BLaER1 (cell line): ENCODE results near the gene PRF1.
A peak's percentile ranks its signal among the peaks of the same experiment; 100 is the strongest.
"Not testable (repeated sequence)": the region's sequence is repeated elsewhere in the genome, so short reads cannot be mapped to it uniquely, and the experiment has no call there.

ENCODE experiments used
- H3K27ac ChIP-seq: shearing (Covaris generic); formaldehyde crosslinking; 2 replicates; pipeline ENCODE4 v1.8.1; 2022
- H3K27me3 ChIP-seq: shearing (Covaris generic); formaldehyde crosslinking; 2 replicates; pipeline ENCODE4 v1.8.1; 2022
- H3K36me3 ChIP-seq: shearing (Covaris generic); formaldehyde crosslinking; 2 replicates; pipeline ENCODE4 v1.8.1; 2022
- H3K4me1 ChIP-seq: shearing (Covaris generic); formaldehyde crosslinking; 2 replicates; pipeline ENCODE4 v1.8.1; 2022
- H3K4me2 ChIP-seq: shearing (Covaris generic); formaldehyde crosslinking; 2 replicates; pipeline ENCODE4 v1.8.1; 2022
- H3K4me3 ChIP-seq: shearing (Covaris generic); formaldehyde crosslinking; 2 replicates; pipeline ENCODE4 v1.8.1; 2022
- H3K9ac ChIP-seq: shearing (Covaris generic); formaldehyde crosslinking; 2 replicates; pipeline ENCODE4 v1.8.1; 2022
- H3K9me3 ChIP-seq: shearing (Covaris generic); formaldehyde crosslinking; 2 replicates; pipeline ENCODE4 v1.8.1; 2022
- H4K20me1 ChIP-seq: shearing (Covaris generic); formaldehyde crosslinking; 2 replicates; pipeline ENCODE4 v1.8.1; 2022
- Cebpa-rat ChIP-seq: shearing (Covaris generic); IDR thresholded peaks from 2 replicates; pipeline ENCODE4 v1.8.1; 2022

PRF1 gene

GRCh38 chr10:70587045-70587658, 15.4 kb downstream of the PRF1 start:
- no peaks in the 10 kb centered on the region for H3K36me3 ChIP-seq
- H3K9me3 ChIP-seq: no peaks in the 10 kb centered on the region
- TF ChIP-seq Cebpa-rat: no peak
- H3K9ac ChIP-seq: no peak overlapping the region
- H3K27ac ChIP-seq: no peak overlapping the region
- no peaks in the 10 kb centered on the region for H3K27me3 ChIP-seq
- no peak overlapping the region for H3K4me3 ChIP-seq
- peaks cover 45% of the 10 kb centered on the region for H3K4me1 ChIP-seq
- no peak overlapping the region for H3K4me2 ChIP-seq
- H4K20me1 ChIP-seq: no peaks in the 10 kb centered on the region

- Histone ChIP-seq H3K36me3 (no peaks in the 10 kb centered on the region), H3K9me3 (no peaks in the 10 kb centered on the region), H3K4me2 (no peak overlapping the region), H3K9ac (no peak overlapping the region), H3K27ac (no peak overlapping the region), H3K27me3 (no peaks in the 10 kb centered on the region), H3K4me3 (no peak overlapping the region), H4K20me1 (no peaks in the 10 kb centered on the region), H3K4me1 (peaks cover 43% of the 10 kb centered on the region)
- no peak for TF ChIP-seq Cebpa-rat
These were observed 16.1 kb downstream of the PRF1 start for GRCh38 chr10:70586348-70586930.

DNA sequence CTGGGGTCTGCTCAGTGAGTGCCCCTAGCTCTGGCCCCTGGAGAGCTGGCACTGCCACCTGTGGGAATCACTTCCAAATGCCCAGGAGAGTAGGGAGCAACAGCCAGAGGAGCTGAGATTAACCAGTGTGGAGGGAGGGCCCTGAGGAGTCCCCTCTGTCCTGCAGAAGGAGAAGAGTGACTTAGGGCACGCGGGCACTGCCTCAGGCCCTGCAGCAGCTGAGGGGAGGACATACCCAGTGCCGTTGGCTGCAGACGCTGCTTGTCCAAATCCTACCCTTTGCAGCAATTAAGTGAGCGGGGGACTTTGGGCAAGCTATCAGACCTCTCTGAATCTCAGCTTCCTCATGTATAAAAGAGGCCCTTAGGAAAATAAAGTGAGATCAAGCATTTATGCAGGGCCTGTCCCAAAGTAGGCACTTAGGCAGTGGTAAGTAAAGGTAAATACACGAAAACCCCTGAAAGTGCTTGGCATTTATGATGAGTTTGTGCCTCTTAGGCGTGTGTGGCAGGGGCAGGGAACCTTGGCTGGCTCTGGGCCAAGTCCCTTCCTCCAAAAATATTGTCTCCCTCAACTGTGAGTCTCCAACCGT, 16.9 kb downstream of the PRF1 start:
- Histone ChIP-seq H3K27me3 (no peaks in the 10 kb centered on the region), H3K9ac (no peak overlapping the region), H3K4me3 (no peak overlapping the region), H3K4me2 (peak overlapping the region; percentile 61), H3K36me3 (no peaks in the 10 kb centered on the region), H3K27ac (no peak overlapping the region), H3K9me3 (no peaks in the 10 kb centered on the region), H3K4me1 (peaks cover 35% of the 10 kb centered on the region), H4K20me1 (no peaks in the 10 kb centered on the region)
- no peak for TF ChIP-seq Cebpa-rat

GRCh38 chr10:70584909-70585544, 17.5 kb downstream of the PRF1 start:
- Histone ChIP-seq H4K20me1 (no peaks in the 10 kb centered on the region), H3K36me3 (no peaks in the 10 kb centered on the region), H3K4me3 (no peak overlapping the region), H3K9me3 (no peaks in the 10 kb centered on the region), H3K27ac (no peak overlapping the region), H3K27me3 (no peaks in the 10 kb centered on the region), H3K4me1 (peaks cover 35% of the 10 kb centered on the region), H3K4me2 (peak overlapping the region; percentile 61), H3K9ac (no peak overlapping the region)
- no peak for TF ChIP-seq Cebpa-rat

DNA sequence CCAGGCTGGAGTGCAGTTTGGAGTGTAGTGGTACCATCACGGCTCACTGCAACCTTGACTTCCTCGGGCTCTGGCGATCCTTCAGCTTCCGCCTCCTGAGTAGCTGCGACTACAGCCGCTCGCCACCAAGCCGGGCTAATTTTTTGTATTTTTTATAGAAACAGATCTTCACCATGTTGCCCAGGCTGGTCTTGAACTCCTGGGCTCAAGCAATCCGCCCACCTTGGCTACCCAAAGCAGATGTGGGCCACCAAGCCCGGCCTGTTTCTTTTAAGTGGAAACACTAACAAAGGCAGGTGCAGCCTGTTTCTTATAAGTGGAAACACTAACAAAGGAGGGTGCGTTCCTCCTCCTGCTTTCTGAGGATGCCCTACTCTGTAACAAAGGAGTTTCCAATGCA, 18.2 kb downstream of the PRF1 start:
- H3K9ac ChIP-seq: no peak overlapping the region
- peak overlapping the region; percentile 61 for H3K4me2 ChIP-seq
- H3K27me3 ChIP-seq: no peaks in the 10 kb centered on the region
- no peaks in the 10 kb centered on the region for H3K36me3 ChIP-seq
- no peaks in the 10 kb centered on the region for H3K9me3 ChIP-seq
- peaks cover 39% of the 10 kb centered on the region for H3K4me1 ChIP-seq
- no peaks in the 10 kb centered on the region for H4K20me1 ChIP-seq
- H3K4me3 ChIP-seq: no peak overlapping the region
- no peak overlapping the region for H3K27ac ChIP-seq
- TF ChIP-seq Cebpa-rat: no peak

GRCh38 chr10:70583669-70584037, 18.9 kb downstream of the PRF1 start:
- TF ChIP-seq Cebpa-rat: no peak
- Histone ChIP-seq H3K4me1 (peaks cover 36% of the 10 kb centered on the region), H3K9ac (no peak overlapping the region), H4K20me1 (no peaks in the 10 kb centered on the region), H3K27ac (no peak overlapping the region), H3K4me3 (no peak overlapping the region), H3K27me3 (no peaks in the 10 kb centered on the region), H3K4me2 (no peak overlapping the region), H3K9me3 (no peaks in the 10 kb centered on the region), H3K36me3 (no peaks in the 10 kb centered on the region)

- H3K4me1 ChIP-seq: peaks cover 36% of the 10 kb centered on the region
- H3K27ac ChIP-seq: no peak overlapping the region
These were observed 19.5 kb downstream of the PRF1 start for GRCh38 chr10:70582793-70583668.

GRCh38 chr10:70581176-70581575, 21.4 kb downstream of the PRF1 start:
- H4K20me1 ChIP-seq, H3K27me3 ChIP-seq, H3K4me2 ChIP-seq, H3K9ac ChIP-seq, H3K9me3 ChIP-seq, H3K27ac ChIP-seq, H3K36me3 ChIP-seq, H3K4me3 ChIP-seq: not testable (repeated sequence)
- H3K4me1 ChIP-seq: peaks cover 49% of the 10 kb centered on the region

More at GRCh38 chr10:70582793-70583668, 19.5 kb downstream of the PRF1 start:
- H3K9ac ChIP-seq: no peak overlapping the region
- H3K9me3 ChIP-seq: no peaks in the 10 kb centered on the region
- no peak for TF ChIP-seq Cebpa-rat
- no peaks in the 10 kb centered on the region for H3K27me3 ChIP-seq
- no peaks in the 10 kb centered on the region for H4K20me1 ChIP-seq
- H3K4me3 ChIP-seq: no peak overlapping the region
- H3K36me3 ChIP-seq: no peaks in the 10 kb centered on the region
- no peak overlapping the region for H3K4me2 ChIP-seq

DNA sequence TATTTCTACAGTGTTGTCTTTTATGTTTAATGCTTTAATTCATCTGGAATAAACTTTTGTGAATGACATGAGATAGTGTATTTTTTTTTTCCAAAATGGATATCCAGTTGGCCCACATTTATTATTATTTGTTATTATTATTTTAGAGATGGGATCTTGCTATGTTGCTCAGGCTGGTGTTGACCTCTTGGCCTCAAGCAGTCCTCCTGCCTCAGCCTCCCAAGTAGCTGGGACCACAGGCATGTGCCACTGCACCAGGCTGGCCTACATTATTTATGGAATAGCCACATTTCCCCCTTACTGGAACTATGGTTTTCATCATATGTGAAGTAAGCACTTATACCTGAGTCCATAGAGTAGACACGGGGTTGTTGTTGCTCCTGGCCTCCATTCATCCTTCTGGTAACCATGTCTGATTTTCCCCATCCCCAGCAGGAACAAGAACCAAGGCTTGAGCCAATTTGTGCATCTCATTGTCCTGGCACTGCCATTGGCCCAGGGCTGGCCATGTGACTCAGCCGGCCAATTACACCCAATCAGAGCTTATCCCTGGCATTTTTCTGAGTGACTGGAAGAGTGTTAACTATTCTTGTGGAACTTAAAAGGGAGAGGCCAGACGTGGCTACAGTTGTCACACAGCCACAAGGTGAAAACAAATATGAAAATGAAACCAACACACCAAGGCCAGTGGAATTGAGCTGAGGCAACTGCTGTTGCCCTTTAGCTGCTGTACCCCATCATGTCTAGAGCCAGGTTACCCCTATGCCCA, 23.1 kb downstream of the PRF1 start:
- Histone ChIP-seq H4K20me1 (no peaks in the 10 kb centered on the region), H3K27ac (no peak overlapping the region), H3K27me3 (no peaks in the 10 kb centered on the region), H3K4me2 (0 out of 2 replicates have a peak overlapping the region, but pooled peaks have one; percentile 6), H3K9ac (no peak overlapping the region), H3K9me3 (no peaks in the 10 kb centered on the region), H3K4me3 (no peak overlapping the region), H3K4me1 (peaks cover 42% of the 10 kb centered on the region), H3K36me3 (no peaks in the 10 kb centered on the region)
- TF ChIP-seq Cebpa-rat: no peak
